ENCODE results near the gene KCMF1.

KCMF1 gene

GRCh38 chr2:85032621-85033020 lies 61.7 kb downstream of the KCMF1 start:
- peak; percentile 32 for DNase-seq

- no peak for DNase-seq
Measured at GRCh38 chr2:85033388-85033787, 62.4 kb downstream of the KCMF1 start.

- no peak for DNase-seq
Measured at GRCh38 chr2:85034158-85034557, 63.2 kb downstream of the KCMF1 start.

GRCh38 chr2:85037622-85038021 lies 66.7 kb downstream of the KCMF1 start:
- DNase-seq = no peak

GRCh38 chr2:85042330-85042729 lies 71.4 kb downstream of the KCMF1 start:
- no peak for DNase-seq

GRCh38 chr2:85048534-85048933 lies 77.6 kb downstream of the KCMF1 start:
- no peak for DNase-seq

- no peak for DNase-seq
Measured at GRCh38 chr2:85049236-85049635, 78.3 kb downstream of the KCMF1 start.

- DNase-seq = peak; percentile 58
Measured at GRCh38 chr2:85053802-85054201, 82.8 kb downstream of the KCMF1 start.

- peak; percentile 63 for DNase-seq
Measured at GRCh38 chr2:85057226-85057962, 86.4 kb downstream of the KCMF1 start.

- no peak for DNase-seq
Measured at GRCh38 chr2:85061896-85062295, 90.9 kb downstream of the KCMF1 start.

GRCh38 chr2:85062565-85062964 lies 91.6 kb downstream of the KCMF1 start:
- DNase-seq = no peak

GRCh38 chr2:85063981-85064599 lies 93.1 kb downstream of the KCMF1 start:
- no peak for DNase-seq

GRCh38 chr2:85064927-85065577 lies 94.1 kb downstream of the KCMF1 start:
- no peak for DNase-seq

GRCh38 chr2:85066006-85066740 lies 95.2 kb downstream of the KCMF1 start:
- DNase-seq = no peak

- DNase-seq = peak; percentile 47
Measured at GRCh38 chr2:85066874-85067351, 96.0 kb downstream of the KCMF1 start.

- DNase-seq = no peak
Measured at GRCh38 chr2:85071096-85071495, 100.1 kb downstream of the KCMF1 start.

- DNase-seq = peak; percentile 42
Measured at GRCh38 chr2:85073033-85073432, 102.1 kb downstream of the KCMF1 start.

GRCh38 chr2:85076618-85077274 lies 105.8 kb downstream of the KCMF1 start:
- peak; percentile 18 for DNase-seq

- no peak for DNase-seq
Measured at GRCh38 chr2:85077859-85078419, 107.0 kb downstream of the KCMF1 start.

GRCh38 chr2:85078536-85078935 lies 107.6 kb downstream of the KCMF1 start:
- no peak for DNase-seq

- no peak for DNase-seq
Measured at GRCh38 chr2:85083092-85083491, 112.1 kb downstream of the KCMF1 start.

GRCh38 chr2:85085563-85085962 lies 114.6 kb downstream of the KCMF1 start:
- DNase-seq = no peak

All from MV-4-11 (cell line).